Articular chondrocyte of knee joint (primary cell): Measurements from ENCODE around the gene C21orf58. TPM values are rescaled to one million over a fixed set of nuclear protein-coding genes. Genes with fewer than 3 reads are reported as not detected.

Experiments used
- total RNA-seq: library from RNA; depleted of rRNA; stranded (reverse); fragments of >200 nt; gene quantifications from 2 replicates; pipeline ENCODE4 v1.2.3, GENCODE V29; 2012

The C21orf58 gene
- total RNA-seq = 2.9 and 3.8 TPM in 2 replicates

GRCh38 chr21:46323710-46324389 is at the start of gene C21orf58, which contains the start of gene PCNT:
Gene C21orf58, minus strand, starts transcription at chr21:46323870. Its CDS starts 1,132 bp downstream, at chr21:46322738.
Gene PCNT, plus strand, starts transcription at chr21:46324156. Its CDS starts 73 bp downstream, at chr21:46324229.

GRCh38 chr21:46285761-46286647 is 37.7 kb downstream of the C21orf58 start, which contains the start of gene YBEY:
Gene YBEY, plus strand, starts transcription at chr21:46286342. Its CDS starts 572 bp downstream, at chr21:46286914.

GRCh38 chr21:46285206-46285661 is 38.4 kb downstream of the C21orf58 start, which contains the start of gene MCM3AP:
Gene MCM3AP, minus strand, starts transcription at chr21:46285611. Its CDS starts 325 bp downstream, at chr21:46285286.

Other genes starting within 250 kb of the C21orf58 start
- 1,072 and 1,206 TPM in 2 replicates for gene COL6A2, start 225.8 kb downstream of the C21orf58 start, total RNA-seq
- 0.11 TPM in 1 of 2 replicates, not detected in the other for gene FTCD, start 168.3 kb downstream of the C21orf58 start, total RNA-seq
- 2.4 and 4.7 TPM in 2 replicates for gene SPATC1L, start 139.4 kb downstream of the C21orf58 start, total RNA-seq
- gene LSS, start 95.1 kb downstream of the C21orf58 start, total RNA-seq = 53.6 and 59.7 TPM in 2 replicates
- gene MCM3AP, start 38.3 kb downstream of the C21orf58 start, total RNA-seq = 71.5 and 72.8 TPM in 2 replicates
- 14.8 and 18.8 TPM in 2 replicates for gene YBEY, start 37.5 kb downstream of the C21orf58 start, total RNA-seq
- gene PCNT, start 286 bp upstream of the C21orf58 start, total RNA-seq = 22.7 and 29.5 TPM in 2 replicates
- 29.8 and 30.8 TPM in 2 replicates for gene DIP2A, start 135.0 kb upstream of the C21orf58 start, total RNA-seq